ENCODE measurements around the gene TTI1.

The TTI1 gene

GRCh38 chr20:38018385-38018784, 14.9 kb downstream of the TTI1 start:
- Histone ChIP-seq H3K4me2 (ENCODE audit: low read length) (no peak overlapping the region), H3K4me3 (ENCODE audit: low read depth, low read length, poor library complexity, severe bottlenecking) (no peak overlapping the region), H3K27ac (ENCODE audit: low read depth, low read length, poor library complexity, severe bottlenecking) (no peak overlapping the region), H3K36me3 (ENCODE audit: insufficient read depth, low read length) (peaks cover 87% of the 10 kb centered on the region), H3K9me3 (ENCODE audit: low read length) (peaks cover 15% of the 10 kb centered on the region), H3F3A (ENCODE audit: insufficient read depth, low read length) (no peaks in the 10 kb centered on the region), H3K27me3 (ENCODE audit: insufficient read depth, low read length) (no peaks in the 10 kb centered on the region), H3K9ac (ENCODE audit: low read length) (no peak overlapping the region), H4K20me1 (ENCODE audit: insufficient read depth, low read length) (no peaks in the 10 kb centered on the region), H3K79me2 (ENCODE audit: insufficient read depth, low read length) (peaks cover 49% of the 10 kb centered on the region), H3K9me2 (ENCODE audit: low read depth, low read length) (no peaks in the 10 kb centered on the region), H2AFZ (ENCODE audit: low read length) (no peak overlapping the region), H3K4me1 (ENCODE audit: insufficient read depth, low read length, severe bottlenecking) (no peaks in the 10 kb centered on the region)
- TF ChIP-seq EZH2 (IDR thresholded peaks at IDR 0.05; ENCODE audit: borderline replicate concordance, low read length) (no peak), CTCF (IDR thresholded peaks at IDR 0.05; ENCODE audit: low read length) (no peak)

- no peaks in the 10 kb centered on the region for H4K20me1 ChIP-seq (ENCODE audit: insufficient read depth, low read length)
- no peak overlapping the region for H2AFZ ChIP-seq (ENCODE audit: low read length)
- H3K9me3 ChIP-seq (ENCODE audit: low read length) = peaks cover 15% of the 10 kb centered on the region
- H3K36me3 ChIP-seq (ENCODE audit: insufficient read depth, low read length) = peaks cover 87% of the 10 kb centered on the region
- H3K27ac ChIP-seq (ENCODE audit: low read depth, low read length, poor library complexity, severe bottlenecking) = no peak overlapping the region
- H3K27me3 ChIP-seq (ENCODE audit: insufficient read depth, low read length) = no peaks in the 10 kb centered on the region
- H3F3A ChIP-seq (ENCODE audit: insufficient read depth, low read length) = no peaks in the 10 kb centered on the region
- H3K4me1 ChIP-seq (ENCODE audit: insufficient read depth, low read length, severe bottlenecking) = no peaks in the 10 kb centered on the region
- no peak overlapping the region for H3K4me3 ChIP-seq (ENCODE audit: low read depth, low read length, poor library complexity, severe bottlenecking)
- H3K9me2 ChIP-seq (ENCODE audit: low read depth, low read length) = no peaks in the 10 kb centered on the region
- TF ChIP-seq CTCF (IDR thresholded peaks at IDR 0.05; ENCODE audit: low read length) = no peak
- H3K4me2 ChIP-seq (ENCODE audit: low read length) = no peak overlapping the region
- H3K79me2 ChIP-seq (ENCODE audit: insufficient read depth, low read length) = peaks cover 44% of the 10 kb centered on the region
- H3K9ac ChIP-seq (ENCODE audit: low read length) = no peak overlapping the region
Observed at GRCh38 chr20:38017959-38018358, 15.3 kb downstream of the TTI1 start.

- Histone ChIP-seq H3K9me2 (ENCODE audit: low read depth, low read length) (no peaks in the 10 kb centered on the region), H3K27ac (ENCODE audit: low read depth, low read length, poor library complexity, severe bottlenecking) (no peak overlapping the region), H3K36me3 (ENCODE audit: insufficient read depth, low read length) (peaks cover 91% of the 10 kb centered on the region), H3K9ac (ENCODE audit: low read length) (no peak overlapping the region), H4K20me1 (ENCODE audit: insufficient read depth, low read length) (no peaks in the 10 kb centered on the region), H3K79me2 (ENCODE audit: insufficient read depth, low read length) (peaks cover 6% of the 10 kb centered on the region; the same call in 1 of the 2 replicates), H3K4me1 (ENCODE audit: insufficient read depth, low read length, severe bottlenecking) (no peaks in the 10 kb centered on the region), H3K4me2 (ENCODE audit: low read length) (no peak overlapping the region), H3K4me3 (ENCODE audit: low read depth, low read length, poor library complexity, severe bottlenecking) (no peak overlapping the region), H2AFZ (ENCODE audit: low read length) (no peak overlapping the region), H3F3A (ENCODE audit: insufficient read depth, low read length) (no peaks in the 10 kb centered on the region), H3K9me3 (ENCODE audit: low read length) (peaks cover 9% of the 10 kb centered on the region; the same call in 1 of the 2 replicates), H3K27me3 (ENCODE audit: insufficient read depth, low read length) (no peaks in the 10 kb centered on the region)
- TF ChIP-seq CTCF (IDR thresholded peaks at IDR 0.05; ENCODE audit: low read length) (no peak), EZH2 (IDR thresholded peaks at IDR 0.05; ENCODE audit: borderline replicate concordance, low read length) (no peak)
Observed at GRCh38 chr20:38013887-38014286, 19.4 kb downstream of the TTI1 start.
